ENCODE data around the gene SLC32A1. TPM values are rescaled to one million over a fixed set of nuclear protein-coding genes. Genes with fewer than 3 reads are reported as not detected.
A peak's percentile ranks its signal among the peaks of the same experiment; 100 is the strongest.

SLC32A1 gene, protein sequence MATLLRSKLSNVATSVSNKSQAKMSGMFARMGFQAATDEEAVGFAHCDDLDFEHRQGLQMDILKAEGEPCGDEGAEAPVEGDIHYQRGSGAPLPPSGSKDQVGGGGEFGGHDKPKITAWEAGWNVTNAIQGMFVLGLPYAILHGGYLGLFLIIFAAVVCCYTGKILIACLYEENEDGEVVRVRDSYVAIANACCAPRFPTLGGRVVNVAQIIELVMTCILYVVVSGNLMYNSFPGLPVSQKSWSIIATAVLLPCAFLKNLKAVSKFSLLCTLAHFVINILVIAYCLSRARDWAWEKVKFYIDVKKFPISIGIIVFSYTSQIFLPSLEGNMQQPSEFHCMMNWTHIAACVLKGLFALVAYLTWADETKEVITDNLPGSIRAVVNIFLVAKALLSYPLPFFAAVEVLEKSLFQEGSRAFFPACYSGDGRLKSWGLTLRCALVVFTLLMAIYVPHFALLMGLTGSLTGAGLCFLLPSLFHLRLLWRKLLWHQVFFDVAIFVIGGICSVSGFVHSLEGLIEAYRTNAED
- not detected for polyA plus RNA-seq (2013, experiment 1 of 2; ENCODE audit: insufficient read length)
- not detected for polyA plus RNA-seq (2013, experiment 2 of 2; ENCODE audit: insufficient read length)

DNA sequence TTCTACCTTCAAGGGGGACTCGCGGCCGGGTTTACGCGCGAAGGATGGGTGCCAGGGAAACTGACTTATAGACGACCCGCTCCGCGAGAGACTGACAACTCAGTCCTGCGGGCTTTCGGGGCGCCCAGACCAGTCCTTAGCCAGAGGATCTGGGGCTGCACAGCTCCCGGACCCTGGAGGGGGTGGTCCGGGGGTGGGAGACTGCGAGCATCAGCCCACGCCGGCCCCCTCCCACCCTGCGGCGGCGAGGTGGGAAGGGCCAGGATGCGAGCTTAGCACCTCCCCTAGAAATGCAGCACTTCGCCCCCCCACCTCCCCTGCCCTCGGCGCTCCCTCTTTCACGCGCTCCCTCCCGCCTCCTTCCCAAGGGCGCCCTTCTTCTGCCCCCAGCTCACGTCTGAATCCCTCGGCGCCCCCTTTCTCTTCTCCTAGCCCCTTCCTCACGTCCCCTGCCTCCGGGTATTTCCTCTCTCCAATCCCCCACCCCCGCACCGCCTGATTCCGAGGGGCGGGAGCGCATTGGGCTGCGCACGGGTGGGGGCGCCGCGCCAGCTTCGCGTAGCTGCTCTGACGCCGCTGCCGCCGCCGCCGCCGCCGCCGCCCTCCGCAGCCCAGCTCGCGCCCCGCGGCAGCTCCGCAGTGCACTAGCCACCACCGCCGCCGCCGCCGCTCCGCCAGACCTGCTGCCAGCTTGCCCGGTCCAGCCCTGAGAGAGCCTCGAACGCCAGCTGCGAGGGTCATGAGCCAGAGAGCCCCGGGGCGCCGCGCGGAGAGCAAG lies at the start of gene SLC32A1:
Gene SLC32A1 (plus strand): TSS at position 639 of the 778 bp plus-strand sequence. CDS start 239 bp downstream, outside the sequence.
- no peak for DNase-seq

DNA sequence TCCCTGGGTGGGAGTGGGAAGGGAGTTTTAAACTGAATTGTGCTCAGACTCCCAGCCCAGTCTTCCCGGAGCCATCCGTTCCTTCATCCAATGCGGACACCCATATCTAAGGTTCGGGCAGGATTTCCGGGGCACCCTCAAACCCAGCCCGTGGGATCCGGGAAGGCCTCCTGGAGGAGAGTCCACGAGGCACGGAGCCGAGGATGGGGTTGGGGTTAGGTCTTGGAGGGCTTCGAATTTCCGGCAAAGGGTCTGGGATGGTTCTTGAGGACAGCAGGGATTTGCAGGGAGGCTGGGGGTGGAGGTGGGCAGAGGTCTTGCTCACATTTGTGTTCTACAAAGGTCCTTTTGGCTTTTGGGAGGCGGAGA lies 49.5 kb upstream of the SLC32A1 start:
- DNase-seq = no peak

DNA sequence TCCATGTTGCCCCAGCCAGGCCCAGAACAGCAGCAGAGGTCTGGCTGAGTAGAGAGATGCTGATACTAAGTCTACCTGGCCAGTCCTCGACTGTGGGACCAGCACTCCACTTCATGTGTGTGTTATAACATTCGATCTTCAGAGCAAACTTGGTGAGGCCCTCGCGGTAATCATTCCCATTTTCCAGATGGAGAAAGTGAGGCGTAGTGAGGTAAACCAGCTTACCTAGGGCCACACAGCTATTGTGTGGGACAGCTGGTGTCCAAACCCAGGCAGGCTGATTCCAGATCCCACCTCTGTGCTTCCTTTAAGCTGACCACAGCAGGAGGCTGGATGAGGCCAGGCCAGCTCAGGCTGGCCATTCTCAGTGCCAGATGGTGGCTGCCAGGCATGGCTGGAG lies 47.7 kb upstream of the SLC32A1 start:
- DNase-seq = no peak

DNA sequence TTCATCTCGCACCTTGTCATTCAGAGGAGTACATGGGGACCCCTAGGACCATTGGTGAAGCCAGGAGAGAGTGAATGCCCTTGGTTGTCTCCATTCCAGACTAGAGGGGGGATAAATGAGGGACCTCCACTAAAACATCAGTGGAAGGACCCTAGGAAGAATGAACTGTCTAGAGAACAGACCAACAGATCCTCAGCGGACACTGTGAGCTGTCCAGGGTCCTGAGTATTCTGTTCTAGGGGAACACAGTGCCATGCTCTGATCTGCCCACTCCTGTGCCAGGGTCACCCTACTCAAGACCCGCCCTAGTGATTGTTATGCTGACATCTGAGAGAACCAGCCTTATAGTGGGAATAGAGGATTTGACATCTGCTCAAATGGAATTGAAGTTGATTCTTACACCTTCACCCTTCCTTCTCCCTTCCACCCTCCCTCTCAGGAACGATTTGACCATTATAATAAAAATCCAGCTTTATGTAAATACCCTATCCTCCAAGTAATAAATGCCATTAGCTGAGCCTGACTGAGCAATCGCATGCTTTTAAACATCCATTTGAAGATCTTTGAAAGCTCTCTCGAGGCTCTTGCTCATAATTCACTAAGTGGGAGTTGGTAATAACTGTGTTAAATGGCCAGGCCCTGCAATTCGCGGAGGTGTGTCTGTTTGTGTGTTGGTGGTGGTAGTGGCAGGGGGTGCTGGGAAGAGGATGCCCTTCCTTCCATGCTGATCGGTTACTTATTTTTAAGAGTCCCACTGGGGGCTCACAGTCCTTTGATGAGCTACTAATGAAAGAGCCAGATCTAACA lies 43.6 kb upstream of the SLC32A1 start:
- DNase-seq = peak; percentile 45

DNA sequence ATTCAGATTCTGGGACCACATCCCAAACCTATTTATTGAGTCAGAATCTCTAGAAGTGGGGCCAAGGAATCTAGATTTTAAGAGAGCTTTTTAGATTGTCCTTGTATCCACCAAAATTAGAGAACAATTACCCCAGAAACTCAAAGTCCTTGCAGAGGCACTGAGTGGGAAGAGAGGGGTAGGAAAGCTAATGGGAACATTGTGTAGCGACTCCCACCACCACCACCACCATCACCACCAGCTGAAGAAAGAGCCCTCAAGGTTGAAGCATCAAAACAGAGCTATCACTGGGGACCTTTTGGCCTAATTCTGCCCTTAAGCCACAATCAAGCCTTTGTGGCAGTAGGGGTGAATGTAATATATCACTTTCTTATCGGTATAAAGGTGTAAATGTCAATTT lies 39.0 kb upstream of the SLC32A1 start:
- DNase-seq = no peak

DNA sequence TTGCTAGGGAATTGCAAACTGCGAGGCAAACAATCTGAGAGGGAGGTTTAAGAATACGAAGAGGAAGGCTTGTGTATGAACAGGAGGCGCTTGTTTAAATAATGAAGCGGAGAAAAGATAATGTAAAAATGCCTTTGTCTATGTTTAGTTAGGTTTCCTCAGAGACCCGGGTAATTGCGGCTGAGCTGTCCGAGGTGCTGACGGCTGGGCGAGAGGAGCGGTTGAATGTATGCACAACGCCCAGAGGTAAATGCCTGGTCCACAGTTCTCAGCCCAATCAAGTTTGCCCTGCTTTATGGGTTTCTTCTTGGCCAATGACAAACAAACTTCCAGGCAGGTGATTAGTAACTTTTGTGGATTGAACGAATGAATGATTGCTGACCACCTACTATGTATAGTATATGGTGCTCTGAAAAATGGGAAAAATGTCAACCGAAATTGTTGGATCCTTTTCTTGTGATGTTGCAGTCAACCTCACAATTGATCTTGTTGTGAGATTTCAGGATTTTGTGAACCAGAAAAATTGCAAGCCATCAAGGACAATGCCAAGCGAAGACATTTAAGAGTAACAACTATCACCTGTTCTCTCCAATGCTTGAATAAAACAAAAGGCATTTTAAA lies 38.3 kb upstream of the SLC32A1 start:
- peak; percentile 51 for DNase-seq

DNA sequence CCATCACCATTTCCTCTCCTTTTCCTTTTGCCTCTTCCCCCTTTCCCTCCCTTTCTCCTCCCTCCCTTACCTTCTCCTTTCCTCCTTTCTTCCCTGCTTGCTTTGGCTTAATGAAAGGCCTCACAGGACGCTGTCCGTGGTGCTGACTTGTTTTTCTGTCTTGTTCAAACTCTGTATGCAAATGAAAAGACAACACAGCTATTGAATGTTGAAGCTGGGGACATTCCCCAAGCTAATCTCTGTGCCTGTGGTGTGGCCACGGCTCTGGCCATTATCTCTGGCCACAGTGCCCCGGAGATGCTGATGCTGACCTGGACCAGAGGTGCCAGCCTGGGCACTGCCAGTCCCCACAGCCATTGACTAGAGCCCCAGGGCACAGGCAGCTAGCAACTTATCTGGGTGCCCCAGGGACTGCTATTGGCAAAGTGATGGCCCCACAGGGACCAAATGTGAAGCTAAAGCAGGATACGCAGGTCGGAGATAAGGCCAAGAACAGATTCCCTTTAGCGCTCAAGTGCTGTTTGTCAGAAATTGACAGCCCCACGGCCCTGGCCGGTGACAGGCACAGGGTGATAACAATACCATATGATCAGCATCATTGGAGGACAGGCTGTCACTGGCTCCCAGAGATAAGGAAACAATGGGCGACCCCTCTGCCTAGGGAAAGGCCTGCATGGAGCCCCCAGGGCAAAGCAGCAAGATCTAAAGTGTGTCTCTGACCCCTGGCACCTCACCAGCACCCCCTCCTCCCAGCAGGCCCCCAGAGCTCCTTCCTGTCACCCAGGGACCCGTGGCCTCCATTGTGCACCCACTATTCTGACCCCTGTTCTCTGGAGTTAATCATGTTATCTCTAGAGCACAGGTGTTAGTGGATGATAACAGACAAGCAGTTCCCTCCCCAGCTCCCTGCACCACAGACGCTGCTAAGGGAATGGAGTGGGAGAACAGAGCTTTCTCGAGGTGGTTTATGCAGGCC lies 31.6 kb upstream of the SLC32A1 start:
- peak; percentile 62 for DNase-seq

DNA sequence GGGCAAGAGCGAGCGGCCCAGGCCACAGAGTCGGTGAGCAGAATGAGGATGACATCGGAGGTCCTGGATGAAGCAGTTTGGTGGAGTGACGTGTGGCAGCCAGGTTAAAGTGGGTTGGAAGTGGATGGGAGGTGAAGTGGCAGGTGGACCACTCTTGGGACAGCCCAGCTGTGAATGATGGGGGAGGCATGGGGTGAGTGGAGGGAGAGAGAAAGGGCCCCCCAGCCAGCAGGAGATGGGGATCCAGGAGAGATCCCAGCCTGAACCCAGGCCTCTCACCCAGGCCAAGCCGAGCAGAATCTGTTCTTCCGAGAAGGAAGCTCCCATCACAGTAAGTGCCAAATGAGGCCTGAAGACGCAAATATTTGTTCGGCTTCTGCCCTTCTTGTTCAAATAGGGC lies 27.0 kb upstream of the SLC32A1 start:
- DNase-seq = no peak

DNA sequence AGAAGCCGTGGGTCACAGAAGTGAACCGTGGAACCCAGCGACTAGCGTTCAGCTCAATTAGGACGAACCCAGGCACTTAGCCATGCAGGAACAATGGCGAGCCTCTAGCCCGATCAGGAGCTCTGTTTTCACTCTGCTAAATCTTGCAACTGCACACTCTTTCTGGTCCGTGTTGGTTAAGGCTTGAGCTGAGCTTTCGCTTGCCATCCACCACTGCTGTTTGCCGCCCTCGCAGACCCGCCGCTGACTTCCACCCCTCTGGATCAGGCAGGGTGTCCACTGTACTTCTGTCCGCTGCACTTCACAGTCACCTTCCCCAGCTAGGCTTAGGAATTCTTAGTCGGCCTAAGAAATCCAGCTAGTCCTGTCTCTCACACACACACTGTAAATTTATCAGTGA lies 25.7 kb upstream of the SLC32A1 start:
- DNase-seq = no peak

DNA sequence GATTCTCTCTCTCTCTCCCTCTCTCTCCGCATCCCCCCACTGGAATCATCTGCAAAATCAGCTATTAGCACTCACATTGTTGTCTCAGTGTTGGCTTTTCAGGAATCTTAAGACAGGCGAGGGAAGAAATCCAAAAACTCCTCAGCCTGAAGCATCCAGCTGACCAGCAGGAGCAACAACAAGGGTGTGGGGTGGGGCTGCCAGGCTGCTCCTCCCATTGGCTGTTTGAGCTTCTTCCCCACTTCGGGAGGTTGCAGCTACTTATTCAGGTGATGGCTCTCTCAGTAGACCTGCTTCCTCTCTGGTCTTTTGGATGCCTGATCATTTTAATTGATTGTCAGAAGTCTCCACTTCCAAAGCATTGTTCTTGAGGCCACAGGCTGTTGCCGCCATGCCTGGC lies 24.1 kb upstream of the SLC32A1 start:
- no peak for DNase-seq

DNA sequence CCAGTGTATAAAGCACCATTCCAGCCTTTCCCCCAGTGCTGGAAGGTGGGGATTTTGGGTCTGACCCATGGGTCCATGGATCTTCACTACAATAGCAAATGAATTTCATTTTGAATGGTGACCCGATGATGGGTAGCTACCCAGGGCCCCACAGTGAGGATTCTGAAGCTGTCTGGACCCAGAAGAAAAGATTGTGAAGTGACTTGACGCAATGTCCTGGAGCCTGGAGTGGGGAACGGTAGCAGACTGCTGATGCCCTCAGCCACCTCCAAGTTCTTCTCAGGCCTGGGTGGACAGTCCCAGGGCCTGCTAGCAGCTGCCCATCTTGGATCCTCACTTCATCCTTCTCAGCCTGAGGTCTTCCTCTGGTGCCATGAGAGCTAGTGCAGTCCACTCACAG lies 23.4 kb upstream of the SLC32A1 start:
- DNase-seq = no peak

DNA sequence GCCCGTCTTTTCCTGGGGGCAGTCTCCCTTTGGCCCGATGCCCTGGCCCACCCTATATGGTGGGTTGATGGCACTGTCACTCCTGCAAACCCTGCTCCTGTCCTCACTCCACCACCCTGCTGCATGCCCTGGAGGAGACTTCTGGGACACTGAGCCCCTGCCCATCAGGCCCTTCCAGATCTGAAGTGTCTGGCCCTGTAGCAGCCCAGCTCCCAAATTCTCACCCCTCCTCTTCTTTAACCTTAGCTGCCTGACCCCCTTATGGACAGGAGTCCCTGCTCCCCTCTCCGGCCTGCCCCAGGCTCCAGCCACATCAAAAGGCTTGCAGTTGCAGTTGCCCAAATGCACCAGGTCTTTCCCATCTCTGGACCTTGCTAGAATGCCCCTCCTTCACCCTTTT lies 20.8 kb upstream of the SLC32A1 start:
- DNase-seq = no peak

DNA sequence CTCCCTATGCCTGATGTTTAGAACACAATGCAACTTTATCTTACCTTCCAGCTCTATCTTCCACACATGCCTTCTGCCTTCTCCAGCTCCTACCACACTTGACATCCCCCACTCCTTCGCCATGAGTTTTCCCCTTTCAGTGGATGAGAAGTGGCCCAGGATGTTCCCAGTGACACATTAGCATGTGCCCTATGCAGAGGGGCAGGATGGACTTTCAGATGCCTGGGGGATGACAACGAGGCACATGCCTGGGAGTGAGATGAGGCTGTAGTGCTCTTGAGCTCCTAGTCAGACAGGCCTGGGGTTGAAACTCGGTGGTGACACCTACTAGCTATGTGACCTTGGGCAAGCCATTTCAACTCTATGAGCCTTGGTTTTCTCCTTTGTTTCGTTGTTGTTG lies 20.1 kb upstream of the SLC32A1 start:
- DNase-seq = no peak

DNA sequence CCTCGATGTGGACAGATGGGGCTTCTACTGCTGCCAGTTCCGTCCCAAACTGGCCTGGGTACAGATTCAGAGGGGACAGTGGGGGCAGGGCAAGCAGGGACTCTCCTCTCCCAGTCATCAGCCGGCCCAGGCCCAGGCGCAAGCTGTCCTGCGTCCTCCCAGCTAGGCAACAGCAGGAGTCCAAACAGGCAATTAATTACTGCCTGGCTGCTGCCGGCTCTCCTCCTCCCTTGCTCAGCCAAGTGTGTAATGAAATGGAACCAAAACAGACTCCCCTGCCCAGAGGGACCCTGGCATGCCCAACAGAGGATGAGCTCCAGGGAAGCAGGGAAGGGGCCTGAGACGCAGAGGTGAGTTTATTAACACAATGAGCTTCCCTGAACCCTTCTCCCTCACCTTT lies 17.8 kb upstream of the SLC32A1 start:
- DNase-seq = no peak

DNA sequence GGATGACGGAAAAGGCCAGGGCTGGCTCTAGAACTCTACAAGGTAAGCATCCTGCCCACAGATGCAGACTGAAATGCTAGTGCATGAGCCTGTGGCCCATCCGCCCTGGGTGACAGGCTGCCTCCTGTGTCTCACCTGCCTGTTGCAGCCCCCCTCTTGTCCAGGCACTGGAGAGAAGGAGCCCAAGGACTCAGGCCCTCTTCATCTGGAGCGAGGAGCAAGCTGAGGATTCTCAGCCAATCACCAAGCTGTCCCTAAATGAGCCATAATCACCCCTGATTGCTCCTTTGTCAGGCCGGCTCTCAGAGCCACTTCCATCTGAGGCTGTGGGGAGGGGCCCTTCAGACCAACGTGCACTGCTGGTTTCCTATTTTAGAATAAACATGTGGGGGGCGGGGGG lies 10.0 kb upstream of the SLC32A1 start:
- no peak for DNase-seq

DNA sequence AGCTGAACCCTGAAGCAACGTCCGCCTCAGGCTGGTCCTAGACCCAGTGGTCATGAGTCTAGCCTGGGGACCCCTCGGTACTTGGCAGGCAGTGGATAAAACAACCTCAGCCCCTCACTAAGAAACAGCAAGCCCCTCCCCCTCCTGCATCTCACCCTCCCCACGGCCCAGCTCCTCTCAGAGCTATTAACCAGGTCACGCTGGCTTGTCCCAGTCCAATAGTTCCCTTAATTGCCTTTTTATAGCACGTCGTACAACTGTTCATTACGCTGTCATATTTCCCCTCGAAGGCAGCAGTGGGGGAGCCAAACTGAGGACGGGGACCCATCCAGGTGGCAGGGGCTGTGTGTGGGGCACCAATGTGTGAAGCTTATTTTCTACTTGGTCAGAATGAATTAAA lies 8.6 kb upstream of the SLC32A1 start:
- no peak for DNase-seq

DNA sequence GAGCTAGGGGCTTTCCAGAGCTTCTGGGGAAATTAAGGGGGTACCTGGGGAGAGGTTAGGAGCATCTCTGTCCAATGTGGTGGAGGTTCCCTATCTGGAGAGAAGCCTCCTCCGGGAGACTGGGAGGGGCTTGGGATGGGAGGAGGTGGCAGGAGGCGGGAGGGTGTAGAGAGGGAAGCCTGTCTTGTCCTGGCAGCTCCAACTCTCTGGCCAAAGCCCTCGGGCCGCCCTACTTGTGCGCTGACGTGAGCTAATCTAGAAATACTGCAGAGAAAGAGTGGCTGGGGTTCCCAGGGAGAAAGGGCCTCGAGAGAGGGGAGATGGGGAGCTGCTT lies 1.6 kb upstream of the SLC32A1 start:
- DNase-seq = no peak

DNA sequence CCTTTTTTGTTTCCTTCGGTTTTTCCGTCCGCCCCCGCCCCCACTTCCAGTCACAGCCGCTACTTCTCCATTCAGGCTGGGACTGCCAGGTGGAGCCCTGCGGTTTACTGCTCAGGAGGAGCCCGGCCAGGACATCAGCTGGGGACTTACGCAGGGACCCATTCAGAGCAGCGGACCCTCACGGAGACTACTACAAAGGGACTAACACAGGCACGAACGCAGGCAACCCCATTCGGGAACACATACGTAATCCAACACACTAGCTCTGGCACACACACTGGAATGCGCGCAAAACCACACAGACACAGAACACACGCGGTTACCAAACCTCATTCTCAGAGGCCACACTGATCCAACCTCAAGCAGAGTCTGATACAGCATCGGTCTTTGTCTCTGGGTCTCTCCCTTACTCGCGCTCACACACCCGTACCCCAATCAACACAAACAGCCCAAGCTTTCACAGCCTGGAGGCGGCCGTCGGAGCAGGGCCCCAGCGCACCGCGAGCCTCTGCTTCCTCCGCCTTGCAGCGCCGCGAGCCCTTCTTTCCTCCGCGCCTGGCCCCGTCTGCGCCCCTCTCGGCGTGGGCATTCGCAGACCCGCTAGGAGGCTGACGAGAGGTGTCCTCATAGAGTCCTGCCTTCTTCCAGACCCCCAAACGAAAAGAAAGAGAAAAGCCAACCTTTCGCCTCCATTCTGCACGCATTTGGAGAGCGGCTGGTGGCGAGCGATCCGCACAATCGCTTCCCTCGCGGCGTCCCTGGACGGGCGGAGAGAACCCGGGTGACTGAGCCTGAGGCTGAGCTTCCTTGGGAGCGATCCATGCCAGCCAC lies 1.1 kb upstream of the SLC32A1 start:
- no peak for DNase-seq

DNA sequence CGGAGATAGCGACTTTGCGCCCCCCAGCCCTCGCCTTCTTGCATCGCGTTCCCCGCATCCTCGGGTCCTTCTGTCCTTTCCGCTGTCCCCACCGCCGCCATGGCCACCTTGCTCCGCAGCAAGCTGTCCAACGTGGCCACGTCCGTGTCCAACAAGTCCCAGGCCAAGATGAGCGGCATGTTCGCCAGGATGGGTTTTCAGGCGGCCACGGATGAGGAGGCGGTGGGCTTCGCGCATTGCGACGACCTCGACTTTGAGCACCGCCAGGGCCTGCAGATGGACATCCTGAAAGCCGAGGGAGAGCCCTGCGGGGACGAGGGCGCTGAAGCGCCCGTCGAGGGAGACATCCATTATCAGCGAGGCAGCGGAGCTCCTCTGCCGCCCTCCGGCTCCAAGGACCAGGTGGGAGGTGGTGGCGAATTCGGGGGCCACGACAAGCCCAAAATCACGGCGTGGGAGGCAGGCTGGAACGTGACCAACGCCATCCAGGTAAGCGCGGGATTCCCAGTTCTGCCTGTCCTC lies 401 bp downstream of the SLC32A1 start:
- DNase-seq = no peak

Measured in fibroblast of skin of back (primary cell).